GM23338 (cell line): ENCODE data around the gene MRPS21. TPM values are rescaled to one million over a fixed set of nuclear protein-coding genes. Genes with fewer than 3 reads are reported as not detected.
A peak's percentile ranks its signal among the peaks of the same experiment; 100 is the strongest.

Source experiments
- ATAC-seq: fragments of 200-7000 bp; cut with Tn5 transposase; 3 replicates; pipeline ENCODE4 v1.9.1; 2020
- DNase-seq: peaks from one replicate; pipeline ENCODE4 v3.0.0-alpha.2; 2015; ENCODE audit warnings: low spot score
- H2AFZ ChIP-seq: fragments of 200-600 bp; sonication (generic); 2 replicates; pipeline ENCODE4 v1.8.0; 2016; ENCODE audit warnings: antibody characterized with exemption, mild to moderate bottlenecking, moderate library complexity
- H3F3A ChIP-seq: fragments of 200-600 bp; sonication (generic); replicated peaks from 2 replicates; pipeline ENCODE4 v1.8.0; 2017; ENCODE audit warnings: antibody characterized with exemption, mixed run types, low read depth
- H3K27ac ChIP-seq: fragments of 200-600 bp; sonication (generic); 2 replicates; pipeline ENCODE4 v1.6.1; 2016; ENCODE audit warnings: low read depth
- H3K27me3 ChIP-seq: fragments of 200-600 bp; sonication (generic); 2 replicates; pipeline ENCODE4 v1.8.0; 2016; ENCODE audit warnings: mild to moderate bottlenecking, mixed run types, moderate library complexity; ENCODE audit not compliant: insufficient read depth
- H3K36me3 ChIP-seq: fragments of 200-600 bp; sonication (generic); 2 replicates; pipeline ENCODE4 v1.8.0; 2016; ENCODE audit warnings: mild to moderate bottlenecking; ENCODE audit not compliant: insufficient read depth
- H3K4me1 ChIP-seq: fragments of 200-600 bp; sonication (generic); 2 replicates; pipeline ENCODE4 v1.8.0; 2016; ENCODE audit warnings: mild to moderate bottlenecking, moderate library complexity; ENCODE audit not compliant: insufficient read depth
- H3K4me2 ChIP-seq: fragments of 200-600 bp; sonication (generic); 2 replicates; pipeline ENCODE4 v1.7.1; 2017; ENCODE audit warnings: mixed run types
- H3K4me3 ChIP-seq: fragments of 200-600 bp; sonication (generic); 2 replicates; pipeline ENCODE4 v1.6.1; 2016; ENCODE audit warnings: mixed run types
- H3K79me2 ChIP-seq: fragments of 200-600 bp; sonication (generic); replicated peaks from 2 replicates; pipeline ENCODE4 v1.8.0; 2017; ENCODE audit warnings: mild to moderate bottlenecking; ENCODE audit not compliant: insufficient read depth
- H3K9me2 ChIP-seq: fragments of 200-600 bp; sonication (generic); 2 replicates; pipeline ENCODE4 v1.8.0; 2017; ENCODE audit not compliant: insufficient read depth
- H4K20me1 ChIP-seq: fragments of 200-600 bp; sonication (generic); replicated peaks from 2 replicates; pipeline ENCODE4 v1.8.0; 2017; ENCODE audit warnings: mild to moderate bottlenecking; ENCODE audit not compliant: insufficient read depth
- H3K27ac Mint-ChIP-seq: 2 replicates; pipeline ENCODE4 v1.8.0; 2020; ENCODE audit warnings: inconsistent platforms, mild to moderate bottlenecking, moderate library complexity, mixed read lengths
- H3K27me3 Mint-ChIP-seq: 3 replicates; pipeline ENCODE4 v1.8.0; 2022; ENCODE audit warnings: low read depth, mild to moderate bottlenecking, moderate library complexity, mixed read lengths, inconsistent platforms; ENCODE audit not compliant: insufficient read depth, poor library complexity
- H3K36me3 Mint-ChIP-seq: 3 replicates; pipeline ENCODE4 v1.8.0; 2021; ENCODE audit warnings: low read depth, mild to moderate bottlenecking, inconsistent platforms, moderate library complexity, mixed read lengths
- H3K4me1 Mint-ChIP-seq: 3 replicates; pipeline ENCODE4 v1.8.0; 2020; ENCODE audit warnings: mild to moderate bottlenecking, inconsistent platforms, mixed read lengths
- H3K4me3 Mint-ChIP-seq: 3 replicates; pipeline ENCODE4 v1.8.0; 2021; ENCODE audit warnings: moderate library complexity, mild to moderate bottlenecking, inconsistent platforms, mixed read lengths
- H3K9me3 Mint-ChIP-seq: 3 replicates; pipeline ENCODE4 v1.8.0; 2020; ENCODE audit warnings: moderate library complexity, mild to moderate bottlenecking, inconsistent platforms, mixed read lengths
- EZH2 ChIP-seq: fragments of 200-600 bp; sonication (generic); IDR thresholded peaks from one replicate; pipeline ENCODE4 v1.8.0; 2017; ENCODE audit warnings: antibody characterized with exemption, mild to moderate bottlenecking, low read depth; ENCODE audit not compliant: unreplicated experiment
- EZH2phosphoT487 ChIP-seq: fragments of 200-600 bp; sonication (generic); IDR thresholded peaks from one replicate; pipeline ENCODE4 v1.8.1; 2018; ENCODE audit warnings: antibody characterized with exemption; ENCODE audit not compliant: unreplicated experiment
- NANOG ChIP-seq: IDR thresholded peaks from 2 replicates; pipeline ENCODE4 v1.6.1; 2016; ENCODE audit warnings: antibody characterized with exemption, borderline replicate concordance
- POLR2AphosphoS5 ChIP-seq: IDR thresholded peaks from 2 replicates; pipeline ENCODE4 v1.6.1; 2016; ENCODE audit warnings: antibody characterized with exemption, low read depth
- STAT1 ChIP-seq: IDR thresholded peaks from one replicate; pipeline ENCODE4 v1.6.1; 2016; ENCODE audit warnings: antibody characterized with exemption; ENCODE audit not compliant: unreplicated experiment
- polyA plus RNA-seq: library from polyadenylated mRNA; unstranded; fragments of >200 nt; fragmentation: Nextera tagmentation; extraction: Ambion mirVana; gene quantifications from 2 replicates; pipeline ENCODE4 v1.2.1, GENCODE V29; 2016
- total RNA-seq: library from RNA; depleted of rRNA; stranded (reverse); fragments of >200 nt; shearing (Covaris generic); gene quantifications from 2 replicates; pipeline ENCODE4 v1.2.3, GENCODE V29; 2014
- TF ChIP-seq, protein P1 (sequence below): fragments of 250-450 bp; sonication (Bioruptor Pico); IDR thresholded peaks from 2 replicates; pipeline ENCODE4 v1.5.0; 2020; ENCODE audit warnings: mild to moderate bottlenecking, moderate library complexity
- TF ChIP-seq, protein P2 (sequence below): IDR thresholded peaks from 2 replicates; pipeline ENCODE4 v1.6.1; 2016; ENCODE audit warnings: antibody characterized with exemption

Gene MRPS21
- total and polyA plus RNA-seq, 2 experiments from 2014 or later, result 51.2 to 313 TPM

DNA sequence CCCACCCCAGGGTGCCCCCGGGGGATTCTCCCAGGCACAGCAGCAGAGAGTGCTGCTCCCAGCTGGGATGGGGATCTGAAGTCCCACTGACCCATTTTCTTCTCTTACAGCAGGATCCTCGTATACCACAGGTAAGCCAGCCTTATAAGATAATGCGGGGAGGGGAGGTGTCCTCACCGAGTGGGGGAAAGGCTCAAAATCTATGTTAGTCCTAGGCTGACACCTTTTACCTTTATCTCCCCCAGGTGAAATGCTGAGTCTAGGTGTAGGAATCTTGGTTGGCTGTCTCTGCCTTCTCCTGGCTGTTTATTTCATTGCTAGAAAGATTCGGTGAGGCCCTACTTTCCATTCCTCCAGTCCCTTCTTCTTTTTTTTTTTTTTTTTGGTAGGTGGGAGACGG is 30.1 kb upstream of the MRPS21 start (continued):
- TF ChIP-seq, protein P1, sequence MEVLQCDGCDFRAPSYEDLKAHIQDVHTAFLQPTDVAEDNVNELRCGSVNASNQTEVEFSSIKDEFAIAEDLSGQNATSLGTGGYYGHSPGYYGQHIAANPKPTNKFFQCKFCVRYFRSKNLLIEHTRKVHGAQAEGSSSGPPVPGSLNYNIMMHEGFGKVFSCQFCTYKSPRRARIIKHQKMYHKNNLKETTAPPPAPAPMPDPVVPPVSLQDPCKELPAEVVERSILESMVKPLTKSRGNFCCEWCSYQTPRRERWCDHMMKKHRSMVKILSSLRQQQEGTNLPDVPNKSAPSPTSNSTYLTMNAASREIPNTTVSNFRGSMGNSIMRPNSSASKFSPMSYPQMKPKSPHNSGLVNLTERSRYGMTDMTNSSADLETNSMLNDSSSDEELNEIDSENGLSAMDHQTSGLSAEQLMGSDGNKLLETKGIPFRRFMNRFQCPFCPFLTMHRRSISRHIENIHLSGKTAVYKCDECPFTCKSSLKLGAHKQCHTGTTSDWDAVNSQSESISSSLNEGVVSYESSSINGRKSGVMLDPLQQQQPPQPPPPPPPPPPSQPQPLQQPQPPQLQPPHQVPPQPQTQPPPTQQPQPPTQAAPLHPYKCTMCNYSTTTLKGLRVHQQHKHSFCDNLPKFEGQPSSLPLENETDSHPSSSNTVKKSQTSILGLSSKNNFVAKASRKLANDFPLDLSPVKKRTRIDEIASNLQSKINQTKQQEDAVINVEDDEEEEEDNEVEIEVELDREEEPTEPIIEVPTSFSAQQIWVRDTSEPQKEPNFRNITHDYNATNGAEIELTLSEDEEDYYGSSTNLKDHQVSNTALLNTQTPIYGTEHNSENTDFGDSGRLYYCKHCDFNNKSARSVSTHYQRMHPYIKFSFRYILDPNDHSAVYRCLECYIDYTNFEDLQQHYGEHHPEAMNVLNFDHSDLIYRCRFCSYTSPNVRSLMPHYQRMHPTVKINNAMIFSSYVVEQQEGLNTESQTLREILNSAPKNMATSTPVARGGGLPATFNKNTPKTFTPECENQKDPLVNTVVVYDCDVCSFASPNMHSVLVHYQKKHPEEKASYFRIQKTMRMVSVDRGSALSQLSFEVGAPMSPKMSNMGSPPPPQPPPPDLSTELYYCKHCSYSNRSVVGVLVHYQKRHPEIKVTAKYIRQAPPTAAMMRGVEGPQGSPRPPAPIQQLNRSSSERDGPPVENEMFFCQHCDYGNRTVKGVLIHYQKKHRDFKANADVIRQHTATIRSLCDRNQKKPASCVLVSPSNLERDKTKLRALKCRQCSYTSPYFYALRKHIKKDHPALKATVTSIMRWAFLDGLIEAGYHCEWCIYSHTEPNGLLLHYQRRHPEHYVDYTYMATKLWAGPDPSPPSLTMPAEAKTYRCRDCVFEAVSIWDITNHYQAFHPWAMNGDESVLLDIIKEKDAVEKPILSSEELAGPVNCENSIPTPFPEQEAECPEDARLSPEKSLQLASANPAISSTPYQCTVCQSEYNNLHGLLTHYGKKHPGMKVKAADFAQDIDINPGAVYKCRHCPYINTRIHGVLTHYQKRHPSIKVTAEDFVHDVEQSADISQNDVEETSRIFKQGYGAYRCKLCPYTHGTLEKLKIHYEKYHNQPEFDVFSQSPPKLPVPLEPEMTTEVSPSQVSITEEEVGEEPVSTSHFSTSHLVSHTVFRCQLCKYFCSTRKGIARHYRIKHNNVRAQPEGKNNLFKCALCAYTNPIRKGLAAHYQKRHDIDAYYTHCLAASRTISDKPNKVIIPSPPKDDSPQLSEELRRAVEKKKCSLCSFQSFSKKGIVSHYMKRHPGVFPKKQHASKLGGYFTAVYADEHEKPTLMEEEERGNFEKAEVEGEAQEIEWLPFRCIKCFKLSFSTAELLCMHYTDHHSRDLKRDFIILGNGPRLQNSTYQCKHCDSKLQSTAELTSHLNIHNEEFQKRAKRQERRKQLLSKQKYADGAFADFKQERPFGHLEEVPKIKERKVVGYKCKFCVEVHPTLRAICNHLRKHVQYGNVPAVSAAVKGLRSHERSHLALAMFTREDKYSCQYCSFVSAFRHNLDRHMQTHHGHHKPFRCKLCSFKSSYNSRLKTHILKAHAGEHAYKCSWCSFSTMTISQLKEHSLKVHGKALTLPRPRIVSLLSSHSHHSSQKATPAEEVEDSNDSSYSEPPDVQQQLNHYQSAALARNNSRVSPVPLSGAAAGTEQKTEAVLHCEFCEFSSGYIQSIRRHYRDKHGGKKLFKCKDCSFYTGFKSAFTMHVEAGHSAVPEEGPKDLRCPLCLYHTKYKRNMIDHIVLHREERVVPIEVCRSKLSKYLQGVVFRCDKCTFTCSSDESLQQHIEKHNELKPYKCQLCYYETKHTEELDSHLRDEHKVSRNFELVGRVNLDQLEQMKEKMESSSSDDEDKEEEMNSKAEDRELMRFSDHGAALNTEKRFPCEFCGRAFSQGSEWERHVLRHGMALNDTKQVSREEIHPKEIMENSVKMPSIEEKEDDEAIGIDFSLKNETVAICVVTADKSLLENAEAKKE (CRISPR knock-in tag), result no peak
- TF ChIP-seq EZH2phosphoT487 (no peak), POLR2AphosphoS5 (no peak)
- TF ChIP-seq, protein P2, sequence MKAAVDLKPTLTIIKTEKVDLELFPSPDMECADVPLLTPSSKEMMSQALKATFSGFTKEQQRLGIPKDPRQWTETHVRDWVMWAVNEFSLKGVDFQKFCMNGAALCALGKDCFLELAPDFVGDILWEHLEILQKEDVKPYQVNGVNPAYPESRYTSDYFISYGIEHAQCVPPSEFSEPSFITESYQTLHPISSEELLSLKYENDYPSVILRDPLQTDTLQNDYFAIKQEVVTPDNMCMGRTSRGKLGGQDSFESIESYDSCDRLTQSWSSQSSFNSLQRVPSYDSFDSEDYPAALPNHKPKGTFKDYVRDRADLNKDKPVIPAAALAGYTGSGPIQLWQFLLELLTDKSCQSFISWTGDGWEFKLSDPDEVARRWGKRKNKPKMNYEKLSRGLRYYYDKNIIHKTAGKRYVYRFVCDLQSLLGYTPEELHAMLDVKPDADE, result no peak

DNA sequence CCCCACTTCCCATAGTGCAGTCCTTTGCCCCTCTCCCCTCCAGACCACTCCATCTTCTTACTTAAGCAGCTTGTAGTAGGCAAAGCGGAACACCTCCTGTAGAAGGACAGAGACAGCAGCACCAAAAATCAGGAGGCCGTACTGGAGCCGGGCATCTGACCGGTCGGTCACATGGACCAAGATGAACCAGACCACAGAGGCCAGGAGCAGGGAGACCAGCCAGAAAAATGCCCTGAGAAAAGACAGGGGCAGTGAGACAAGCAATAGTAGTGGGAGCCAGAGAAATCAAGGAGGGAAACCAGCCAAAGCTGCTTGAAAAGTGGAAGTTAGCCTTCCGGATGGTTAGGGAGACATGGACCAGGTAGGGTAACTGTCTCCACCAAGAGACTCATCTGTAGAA is 25.8 kb upstream of the MRPS21 start:
- Histone ChIP-seq H3K79me2 (peaks cover 18% of the 10 kb centered on the region), H3F3A (peaks cover 21% of the 10 kb centered on the region), H3K27me3 (no peaks in the 10 kb centered on the region), H4K20me1 (no peaks in the 10 kb centered on the region), H3K4me1 (peaks cover 23% of the 10 kb centered on the region), H3K9me2 (no peaks in the 10 kb centered on the region), H2AFZ (no peak overlapping the region), H3K36me3 (peaks cover 15% of the 10 kb centered on the region; the same call in 1 of the 2 replicates), H3K27ac (0 out of 2 replicates have a peak overlapping the region, but pooled peaks have one; percentile 51), H3K4me2 (peak overlapping the region; percentile 100), H3K4me3 (peak overlapping the region; percentile 87)
- Mint-ChIP-seq H3K27ac (peak overlapping the region; percentile 97), H3K27me3 (peaks cover 42% of the 10 kb centered on the region), H3K4me3 (peak overlapping the region; percentile 99), H3K36me3 (peaks cover 50% of the 10 kb centered on the region), H3K9me3 (no peaks in the 10 kb centered on the region; the same call in 1 of the 3 replicates), H3K4me1 (peaks cover 32% of the 10 kb centered on the region)
- no peak for ATAC-seq
- DNase-seq, result no peak
- TF ChIP-seq, protein P2, result no peak
- TF ChIP-seq EZH2 (no peak), NANOG (no peak), STAT1 (no peak)
- TF ChIP-seq, protein P1 (CRISPR knock-in tag), result no peak
